HG02973 (cell line): ENCODE results near the gene WDR64.

Source experiments
- ATAC-seq: cut with Tn5 transposase; IDR thresholded peaks from one replicate; pipeline ENCODE4 v1.9.1; 2021; ENCODE audit warnings: moderate library complexity; ENCODE audit not compliant: unreplicated experiment

The WDR64 gene

DNA sequence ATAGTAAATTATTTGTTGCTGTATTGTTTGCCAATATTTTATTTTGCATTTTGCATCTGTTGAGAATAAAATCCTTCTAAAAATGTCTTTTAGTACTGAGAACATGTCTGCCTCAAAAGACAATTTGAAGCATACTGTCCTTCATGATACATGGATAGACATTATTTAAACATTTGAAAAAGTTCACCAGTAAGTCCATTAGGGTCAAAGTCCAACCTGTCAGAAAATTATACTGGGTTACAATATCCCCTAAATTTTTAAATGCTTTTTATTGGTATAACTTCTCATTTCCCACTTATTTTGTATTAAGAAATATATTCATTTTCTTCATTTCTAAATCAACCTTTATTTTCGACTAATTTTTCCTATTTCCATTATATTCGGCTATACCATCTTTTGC lies 21.2 kb upstream of the WDR64 start:
- ATAC-seq: no peak

DNA sequence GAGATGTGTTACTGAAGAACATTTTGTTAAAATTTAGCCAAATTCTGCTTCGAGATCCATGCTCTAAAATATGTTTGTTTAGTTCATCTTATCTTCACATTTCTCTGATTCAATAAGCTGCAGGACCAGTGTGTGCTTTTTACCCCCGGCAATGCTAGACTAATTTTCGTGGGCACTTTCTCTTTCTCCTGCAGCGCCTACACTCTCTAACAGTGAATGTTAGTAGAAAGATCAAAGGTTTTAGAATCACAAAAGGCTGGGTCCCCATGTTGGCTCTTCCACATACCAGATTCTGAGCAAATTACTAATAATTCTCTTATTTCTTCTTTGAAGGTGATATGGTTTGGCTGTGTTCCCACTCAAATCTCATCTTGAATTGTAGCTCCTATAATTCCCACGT lies 20.4 kb upstream of the WDR64 start:
- no peak for ATAC-seq

DNA sequence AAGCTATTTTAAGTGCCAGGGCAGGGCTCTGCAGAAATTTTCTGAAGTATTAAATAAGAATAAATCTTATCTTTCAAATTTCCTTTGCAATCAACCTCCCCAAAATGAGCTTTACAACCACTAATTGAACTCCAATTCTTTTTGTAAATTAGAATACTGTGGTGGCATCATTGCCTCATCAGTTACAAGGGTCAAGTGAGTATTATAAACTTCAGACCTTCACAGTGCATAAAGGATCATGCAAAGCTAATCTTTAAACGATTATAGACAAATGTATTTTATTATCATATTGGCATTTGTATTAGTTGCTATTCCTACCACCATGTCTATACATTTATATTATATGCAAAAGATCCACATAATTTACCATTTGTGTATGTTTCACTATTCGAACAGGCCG lies 19.1 kb upstream of the WDR64 start:
- ATAC-seq: no peak

GRCh38 chr1:241635556-241636152 lies 16.4 kb upstream of the WDR64 start:
- ATAC-seq: no peak

DNA sequence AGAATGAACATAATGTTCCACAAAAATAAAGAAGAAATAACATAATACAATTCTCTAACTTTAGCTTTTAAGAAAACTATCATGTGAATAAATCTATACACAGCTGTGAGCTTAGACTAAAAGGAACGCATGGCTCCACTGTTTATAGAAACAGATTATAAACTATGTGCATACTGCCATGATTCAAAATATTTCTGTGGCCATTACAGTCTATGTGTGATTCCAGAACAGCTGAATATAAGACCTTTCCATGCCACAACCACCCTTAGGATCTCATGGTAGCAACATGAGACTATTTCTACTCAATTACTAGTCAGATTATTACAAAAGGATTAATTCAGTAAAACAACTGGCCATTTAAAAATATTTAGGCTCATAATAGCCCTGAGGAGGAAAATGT lies 15.8 kb upstream of the WDR64 start:
- ATAC-seq: no peak

- no peak for ATAC-seq
These were observed 15.0 kb upstream of the WDR64 start for GRCh38 chr1:241637046-241637590.

DNA sequence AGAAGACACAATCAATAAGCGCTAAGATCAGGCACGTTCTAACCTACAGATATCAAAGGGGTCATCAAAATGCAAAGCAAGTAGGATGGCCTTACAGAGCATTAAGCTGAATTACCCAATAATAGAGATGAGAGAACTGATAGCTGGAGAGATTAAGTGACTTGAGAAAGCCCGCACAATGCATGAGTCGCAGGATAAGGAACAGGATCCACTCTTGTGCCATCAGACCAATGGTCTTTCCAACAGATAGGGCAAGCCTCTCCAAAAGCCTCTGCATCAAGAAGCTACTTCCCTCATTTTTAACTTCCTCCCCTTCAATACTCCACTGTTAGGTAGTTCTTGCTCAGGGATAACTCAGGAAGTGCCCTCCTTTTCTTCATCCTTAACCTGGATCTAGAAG lies 14.5 kb upstream of the WDR64 start:
- no peak for ATAC-seq

DNA sequence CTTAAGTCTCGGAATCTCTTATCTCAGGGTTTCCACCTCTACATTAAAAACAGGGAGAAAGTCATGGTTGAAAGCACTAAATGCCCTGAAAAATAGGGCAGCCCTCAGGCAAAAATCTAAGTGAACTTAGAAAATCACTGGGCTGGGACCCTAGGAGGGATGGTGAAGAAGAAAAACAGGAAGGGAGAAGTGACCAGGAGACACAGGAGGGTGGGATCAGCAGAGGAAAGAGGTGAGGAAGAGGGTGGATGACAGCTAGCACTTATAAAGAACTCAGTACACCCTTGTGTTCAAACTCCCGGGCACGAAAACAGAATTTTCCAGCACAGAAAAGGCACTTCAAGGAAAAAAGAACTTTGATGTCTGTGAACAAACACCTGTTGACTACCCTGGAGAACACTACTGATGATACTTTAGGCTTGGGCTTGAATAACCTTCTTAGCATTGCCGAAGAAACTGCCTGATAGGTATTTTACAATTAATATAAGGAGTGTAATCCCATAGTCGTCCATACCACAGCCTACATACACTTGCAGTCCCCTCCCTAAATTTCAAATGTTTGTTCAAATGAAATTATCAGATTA lies 13.9 kb upstream of the WDR64 start:
- ATAC-seq: no peak

GRCh38 chr1:241638909-241639622 lies 13.0 kb upstream of the WDR64 start:
- no peak for ATAC-seq

- ATAC-seq: peak; percentile 47
These were observed 12.4 kb upstream of the WDR64 start for GRCh38 chr1:241639623-241640148.

DNA sequence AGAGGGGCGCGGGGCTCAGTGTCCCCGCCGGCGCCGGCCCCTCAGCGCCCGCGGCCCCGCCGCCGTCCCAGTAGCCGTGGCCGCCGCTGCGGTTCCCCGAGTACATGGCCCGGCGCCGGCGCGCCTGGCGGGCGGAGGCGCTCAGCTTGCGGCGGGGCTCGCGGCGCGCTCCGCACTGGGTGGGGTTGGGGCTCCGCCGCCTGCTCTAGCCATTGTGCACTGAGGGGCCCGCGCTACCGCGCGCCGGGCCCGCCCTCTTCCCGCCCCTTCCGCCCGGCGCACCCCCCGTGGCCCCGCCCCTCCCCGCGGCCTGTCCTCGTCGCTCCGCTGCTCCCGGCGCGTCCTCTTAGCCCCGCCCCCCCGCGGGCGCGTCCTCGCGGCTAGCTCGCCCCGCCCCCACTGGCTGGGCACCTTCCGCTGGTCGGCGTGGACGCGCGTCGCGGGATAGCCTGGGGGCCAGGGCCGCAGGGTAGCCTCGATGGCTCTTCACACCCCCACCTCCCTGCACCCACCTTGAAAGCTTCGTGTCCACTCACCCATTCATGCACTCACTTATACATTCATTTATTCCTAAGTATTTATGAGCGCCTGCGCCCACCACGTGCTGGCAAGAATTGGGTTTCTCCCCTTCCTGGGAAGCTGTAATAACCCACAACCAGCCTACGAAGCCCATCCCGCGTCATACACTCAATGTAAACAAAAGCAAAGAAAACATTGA lies 11.8 kb upstream of the WDR64 start, which contains the start of the genes CHML and OPN3:
CHML (minus strand) TSS at position 221 of the 718 bp plus-strand sequence. CDS start 4,603 bp downstream, outside the sequence.
OPN3 (minus strand) TSS at position 221 of the 718 bp plus-strand sequence; CDS start at position 106, 115 bp downstream.
- peak; percentile 93 for ATAC-seq

DNA sequence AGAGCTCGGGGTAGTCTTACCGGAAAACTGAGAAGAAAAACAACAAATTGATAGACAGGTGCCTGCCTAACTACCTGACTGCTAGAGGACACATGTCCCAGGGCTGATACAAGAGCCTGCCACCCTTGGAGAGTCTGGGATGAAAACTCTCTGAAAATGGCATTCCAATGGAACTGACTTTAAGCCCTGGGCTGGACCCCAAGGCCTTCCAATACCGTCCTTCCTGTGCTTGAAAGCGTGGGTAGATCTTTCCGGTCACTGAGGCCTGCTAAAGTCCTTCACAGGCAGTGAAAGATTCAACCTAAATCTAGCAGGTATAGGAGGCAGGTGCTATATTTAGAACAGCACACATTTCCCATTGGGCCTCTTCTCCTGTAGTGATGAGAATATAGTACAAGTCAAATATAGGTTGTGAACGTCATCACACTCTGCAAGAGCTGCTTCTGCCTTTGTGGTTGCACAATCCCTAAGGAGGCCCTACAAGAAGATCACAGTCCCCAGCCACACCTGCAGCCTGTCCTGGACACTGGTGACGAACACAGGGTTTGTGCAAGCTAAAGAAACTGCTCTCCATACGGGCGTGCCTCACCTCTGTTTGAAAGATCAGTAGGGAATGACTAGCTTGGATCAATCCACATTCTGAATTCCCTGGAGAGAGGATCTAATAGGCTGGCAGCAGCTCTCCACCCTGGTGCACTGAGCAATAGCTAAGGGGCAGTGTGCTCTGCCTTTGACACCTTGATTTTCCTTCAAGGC lies 11.0 kb upstream of the WDR64 start:
- no peak for ATAC-seq

- no peak for ATAC-seq
These were observed 10.1 kb upstream of the WDR64 start for GRCh38 chr1:241641773-241642592.

DNA sequence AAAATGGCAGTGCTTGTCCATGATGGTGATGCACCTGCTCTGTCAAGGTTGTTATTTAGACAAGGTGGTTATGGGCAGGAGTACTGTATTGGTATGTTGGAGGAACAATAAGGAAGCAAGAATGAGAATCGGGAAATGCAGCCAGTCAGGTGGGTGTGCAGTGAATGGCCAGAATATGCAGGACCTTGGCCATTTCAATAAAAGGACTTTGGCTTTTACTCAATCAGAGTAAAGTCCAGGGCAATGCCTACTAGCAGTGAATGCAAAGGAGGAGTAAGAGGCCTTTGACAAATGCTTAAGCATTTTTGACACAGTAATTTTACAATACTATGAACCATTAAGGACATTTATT lies 9.5 kb upstream of the WDR64 start:
- ATAC-seq: no peak

- no peak for ATAC-seq
These were observed 7.8 kb upstream of the WDR64 start for GRCh38 chr1:241644259-241644658.

DNA sequence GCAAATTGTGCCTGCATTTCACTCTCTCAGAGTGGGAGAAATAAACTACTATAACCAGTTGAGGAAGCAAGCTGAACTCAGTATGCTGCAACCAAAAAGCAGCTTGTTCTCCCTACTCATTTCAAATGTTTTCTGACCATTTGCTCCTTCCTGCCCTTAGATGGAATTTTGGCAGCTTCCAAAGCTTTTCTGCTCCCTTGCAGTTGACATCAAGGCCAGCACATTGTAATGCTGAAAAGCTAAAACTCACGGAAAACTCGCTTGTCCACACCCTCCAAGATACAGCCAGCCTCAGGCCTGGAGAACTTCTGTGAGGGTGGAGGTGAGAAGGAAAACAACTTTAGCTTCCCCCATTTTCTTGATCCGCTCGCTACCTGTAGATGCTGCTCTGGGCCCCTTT lies 6.9 kb upstream of the WDR64 start:
- ATAC-seq: no peak

DNA sequence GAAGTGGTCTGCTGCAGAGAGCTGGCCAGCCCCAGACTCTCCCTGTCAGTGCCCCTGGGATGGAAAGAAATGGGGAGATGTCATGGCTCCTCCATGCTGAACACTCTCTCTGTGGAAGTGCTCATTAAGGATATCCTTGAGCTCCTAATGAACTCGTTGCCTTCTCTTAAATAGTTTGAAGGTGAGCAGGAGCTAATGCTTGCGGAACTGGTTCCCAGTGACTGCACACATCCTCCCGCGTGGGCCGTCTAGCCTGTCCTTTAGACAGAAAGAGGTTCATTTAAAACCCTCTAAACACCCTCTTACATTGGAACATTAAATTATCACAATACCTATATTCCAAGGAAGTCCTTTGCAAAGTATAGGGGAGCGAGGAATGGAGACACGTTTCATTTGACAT lies 5.9 kb upstream of the WDR64 start:
- ATAC-seq: no peak

DNA sequence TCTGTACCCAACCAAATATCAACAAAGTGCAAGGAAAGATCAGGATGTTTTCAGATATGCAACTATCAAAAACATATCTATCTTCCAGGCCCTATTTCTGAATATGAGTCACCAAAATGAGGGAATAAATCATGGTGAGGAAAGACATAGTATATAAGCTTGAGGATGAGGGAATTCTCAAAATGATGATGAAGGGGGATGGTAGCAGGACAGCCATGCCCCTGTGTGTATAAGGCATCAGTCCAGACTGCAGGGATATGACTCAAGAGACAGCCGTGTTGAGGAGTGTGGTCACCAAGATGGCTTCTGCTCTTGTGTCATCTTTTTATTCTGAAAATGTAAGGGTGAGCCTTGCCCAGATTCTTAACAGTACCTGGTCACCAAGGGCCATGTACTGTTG lies 4.4 kb upstream of the WDR64 start:
- no peak for ATAC-seq

GRCh38 chr1:241648159-241648558 lies 3.9 kb upstream of the WDR64 start:
- no peak for ATAC-seq

DNA sequence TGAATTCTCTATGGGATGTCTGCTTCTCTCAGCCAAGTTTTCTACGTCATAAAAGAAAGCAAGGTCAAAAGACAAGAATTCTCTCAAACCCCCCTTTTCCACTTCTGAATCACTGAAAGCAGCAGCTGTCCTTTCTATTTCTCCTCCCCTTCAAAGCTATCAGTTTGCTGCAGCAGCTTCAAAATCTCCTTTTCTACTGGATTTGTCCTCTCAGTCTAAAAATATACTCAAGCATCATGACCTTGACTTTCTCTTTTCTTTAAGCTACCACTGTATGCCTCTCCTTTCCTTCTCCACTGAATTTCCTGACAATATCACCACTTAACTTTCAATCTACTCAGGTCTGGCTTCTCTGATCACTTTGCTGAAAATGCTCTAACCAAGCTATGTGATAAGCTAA lies 1.9 kb downstream of the WDR64 start:
- no peak for ATAC-seq
